A549 (cell line): Measurements from ENCODE around the gene SIM2. TPM values are rescaled to one million over a fixed set of nuclear protein-coding genes. Genes with fewer than 3 reads are reported as not detected.

Experiments
- ATAC-seq, 2 experiments: fragments of 200-7000 bp in 1 of 2; fragments of >200 bp in 1 of 2; cut with Nextera tagmentation in 1 of 2; cut with Tn5 transposase in 1 of 2; 3 replicates each; pipeline versions ENCODE4 v1.8.0 to v1.9.1; 2018 to 2020; ENCODE audit warnings: mild to moderate bottlenecking in 1 of 2, moderate library complexity in 1 of 2
- CTCF ChIA-PET: fragments of 300-600 bp; sonication (Branson Sonifier 250); formaldehyde crosslinking; extraction: SDS; loops from one replicate; lab custom pipeline; 2021; ENCODE audit warnings: antibody characterized with exemption, inconsistent platforms; lab: Yijun Ruan, JAX
- POLR2A ChIA-PET: fragments of 350-600 bp; formaldehyde crosslinking; extraction: SDS; loops from one replicate; lab custom pipeline; 2021; ENCODE audit warnings: antibody characterized with exemption, inconsistent platforms; lab: Yijun Ruan, JAX
- DNase-seq, 2 experiments: peaks; one replicate each; pipeline versions ENCODE4 v3.0.0 to v3.0.0-alpha.2; 2011 to 2016; ENCODE audit warnings: low read depth in 1 of 2, low spot score in 1 of 2
- FAIRE-seq: peaks from 2 replicates; lab custom pipeline; 2011; peaks lifted over from hg19 to GRCh38; lab: Jason Lieb, UNC
- H3K27ac ChIP-seq, 2 experiments: fragments of >200 bp; sonication (Bioruptor Twin); formaldehyde crosslinking; 3 replicates each; pipeline ENCODE4 v1.5.1; 2016 to 2017
- H3K4me1 ChIP-seq: fragments of >200 bp; sonication (Bioruptor Twin); formaldehyde crosslinking; 3 replicates; pipeline ENCODE4 v1.6.1; 2016
- H3K4me2 ChIP-seq: fragments of >200 bp; sonication (Bioruptor Twin); formaldehyde crosslinking; 3 replicates; pipeline ENCODE4 v1.6.1; 2016
- H3K4me3 ChIP-seq: fragments of >200 bp; sonication (Bioruptor Twin); formaldehyde crosslinking; 3 replicates; pipeline ENCODE4 v1.5.1; 2016
- H3K9me3 ChIP-seq: fragments of >200 bp; sonication (Bioruptor Twin); formaldehyde crosslinking; 3 replicates; pipeline ENCODE4 v1.6.1; 2016
- CBX2 ChIP-seq: fragments of 200-600 bp; sonication (generic); IDR thresholded peaks from 2 replicates; pipeline ENCODE4 v1.6.1; 2016; ENCODE audit warnings: low read depth, mild to moderate bottlenecking, borderline replicate concordance
- CBX8 ChIP-seq: fragments of 200-600 bp; sonication (generic); IDR thresholded peaks from 2 replicates; pipeline ENCODE4 v1.6.1; 2016
- CHD4 ChIP-seq: fragments of 200-600 bp; sonication (generic); IDR thresholded peaks from 2 replicates; pipeline ENCODE4 v1.6.1; 2016; ENCODE audit warnings: antibody characterized with exemption, mild to moderate bottlenecking, borderline replicate concordance
- EHMT2 ChIP-seq: fragments of 200-600 bp; sonication (generic); IDR thresholded peaks from 2 replicates; pipeline ENCODE4 v1.6.1; 2016; ENCODE audit warnings: antibody characterized with exemption, low read depth, mild to moderate bottlenecking, moderate library complexity
- ESRRA ChIP-seq: fragments of 150-350 bp; IDR thresholded peaks from 2 replicates; pipeline ENCODE4 v1.6.1; 2014; ENCODE audit warnings: mild to moderate bottlenecking, low read length, borderline replicate concordance
- FOSB ChIP-seq: fragments of 250-450 bp; sonication (Bioruptor Pico); IDR thresholded peaks from 2 replicates; pipeline ENCODE4 v1.5.0; 2020; ENCODE audit warnings: mild to moderate bottlenecking, moderate library complexity
- HEYL ChIP-seq: fragments of 250-450 bp; sonication (Bioruptor Pico); IDR thresholded peaks from 2 replicates; pipeline ENCODE4 v1.8.0; 2021; ENCODE audit warnings: mild to moderate bottlenecking, moderate library complexity
- HOXA7 ChIP-seq: fragments of 250-450 bp; sonication (Bioruptor Pico); IDR thresholded peaks from 2 replicates; pipeline ENCODE4 v1.5.0; 2020; ENCODE audit warnings: mild to moderate bottlenecking, moderate library complexity
- JUNB ChIP-seq: fragments of >200 bp; sonication (Bioruptor Twin); formaldehyde crosslinking; IDR thresholded peaks from 2 replicates; pipeline ENCODE4 v1.6.1; 2016
- MAFK ChIP-seq: fragments of 450-650 bp; IDR thresholded peaks from 2 replicates; pipeline ENCODE4 v1.6.1; 2014; ENCODE audit not compliant: partially characterized antibody
- NPAS2 ChIP-seq: fragments of 250-450 bp; sonication (Bioruptor Pico); IDR thresholded peaks from 2 replicates; pipeline ENCODE4 v1.8.0; 2022; ENCODE audit warnings: mild to moderate bottlenecking, moderate library complexity, borderline replicate concordance
- PHF8 ChIP-seq: fragments of 200-600 bp; sonication (generic); IDR thresholded peaks from 2 replicates; pipeline ENCODE4 v1.6.1; 2016; ENCODE audit warnings: low read depth, mild to moderate bottlenecking, antibody characterized with exemption, moderate library complexity, borderline replicate concordance
- POLR2A ChIP-seq: IDR thresholded peaks from 2 replicates; pipeline ENCODE4 v1.6.1; 2012; ENCODE audit warnings: mild to moderate bottlenecking, low read length
- RAD21 ChIP-seq, 2 experiments: fragments of >200 bp in 1 of 2; sonication (Bioruptor Twin) in 1 of 2; formaldehyde crosslinking in 1 of 2; IDR thresholded peaks in 1 of 2; conservative IDR thresholded peaks in 1 of 2; 2 replicates in 1 of 2; 3 replicates in 1 of 2; pipeline ENCODE4 v1.6.1; 2012 to 2018; ENCODE audit warnings: inconsistent platforms in 1 of 2
- RARB ChIP-seq: fragments of 250-450 bp; sonication (Bioruptor Pico); IDR thresholded peaks from 2 replicates; pipeline ENCODE4 v1.8.0; 2021; ENCODE audit warnings: mild to moderate bottlenecking, moderate library complexity
- RCOR1 ChIP-seq: fragments of 150-350 bp; IDR thresholded peaks from 2 replicates; pipeline ENCODE4 v1.6.1; 2014; ENCODE audit warnings: antibody characterized with exemption, low read length, low read depth
- RFX5 ChIP-seq: fragments of 450-650 bp; IDR thresholded peaks from 2 replicates; pipeline ENCODE4 v1.7.1; 2014; ENCODE audit warnings: antibody characterized with exemption, mild to moderate bottlenecking, moderate library complexity
- RNF2 ChIP-seq: fragments of 200-600 bp; sonication (generic); IDR thresholded peaks from 2 replicates; pipeline ENCODE4 v1.6.1; 2016; ENCODE audit warnings: low read depth, mild to moderate bottlenecking, antibody characterized with exemption, moderate library complexity, borderline replicate concordance
- ZFP36 ChIP-seq: fragments of 450-650 bp; IDR thresholded peaks from 2 replicates; pipeline ENCODE4 v1.6.1; 2014; ENCODE audit warnings: borderline replicate concordance; ENCODE audit not compliant: partially characterized antibody
- WGBS: methylation state at CpG from one replicate; pipeline ENCODE4 v1.1.6; 2017; ENCODE audit errors: missing lambda C conversion rate; 5-methylcytosine and 5-hydroxymethylcytosine counted together
- polyA plus RNA-seq, 4 experiments: library from polyadenylated mRNA; depleted of rRNA in 3 of 4; stranded (reverse); fragments of >200 nt; fragmentation: RNase III in 1 of 4; extraction: RNeasy Plus Mini Kit Qiagen cat#74134 plus additional on column Dnase treatment in 1 of 4; gene quantifications; 2 replicates in 3 of 4; 3 replicates in 1 of 4; pipeline ENCODE4 v1.2.3, GENCODE V29; 2011 to 2017
- TF ChIP-seq, protein P1 (sequence below): IDR thresholded peaks from 2 replicates; pipeline ENCODE4 v1.6.1; 2012
- TF ChIP-seq, protein P2 (sequence below): fragments of 150-350 bp; IDR thresholded peaks from 2 replicates; pipeline ENCODE4 v1.6.1; 2014; ENCODE audit warnings: low read depth, mild to moderate bottlenecking, low read length
- TF ChIP-seq, protein P3 (sequence below): IDR thresholded peaks from 2 replicates; pipeline ENCODE4 v1.6.1; 2012; ENCODE audit warnings: low read depth, borderline replicate concordance
- TF ChIP-seq, protein P4 (sequence below): IDR thresholded peaks from 2 replicates; pipeline ENCODE4 v1.6.1; 2012
- TF ChIP-seq, protein P5 (sequence below): fragments of 200-600 bp; sonication (generic); IDR thresholded peaks from 2 replicates; pipeline ENCODE4 v1.6.1; 2016; ENCODE audit warnings: antibody characterized with exemption, mild to moderate bottlenecking, moderate library complexity
- TF ChIP-seq, protein P6 (sequence below): fragments of >200 bp; sonication (Bioruptor Twin); formaldehyde crosslinking; IDR thresholded peaks from 2 replicates; pipeline ENCODE4 v1.6.1; 2016

Gene SIM2
- polyA plus RNA-seq, 2 of the 4 experiments (the other 2 are of a cell fraction): 12.6 to 13.4 TPM

DNA sequence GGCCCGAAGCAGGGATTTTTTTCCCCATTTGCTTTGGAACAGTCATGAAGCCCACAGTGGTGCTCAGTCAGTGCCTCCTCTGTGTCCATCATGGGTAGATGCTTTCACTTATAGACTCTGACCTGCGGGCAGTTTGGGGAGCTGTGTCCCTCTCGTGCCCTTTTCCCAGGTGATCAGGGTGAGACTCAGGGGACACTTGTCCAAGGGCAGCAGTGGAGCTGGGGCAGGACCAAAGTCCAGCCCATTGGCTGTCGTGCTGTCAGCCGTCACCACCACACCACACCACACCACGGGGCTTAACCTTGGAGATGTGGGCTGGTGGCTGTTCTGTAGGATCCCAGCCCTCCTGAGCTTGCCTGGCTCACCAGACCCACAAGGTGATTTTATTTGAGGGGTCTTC is 34.9 kb downstream of the SIM2 start (continued):
- TF ChIP-seq, protein P1, sequence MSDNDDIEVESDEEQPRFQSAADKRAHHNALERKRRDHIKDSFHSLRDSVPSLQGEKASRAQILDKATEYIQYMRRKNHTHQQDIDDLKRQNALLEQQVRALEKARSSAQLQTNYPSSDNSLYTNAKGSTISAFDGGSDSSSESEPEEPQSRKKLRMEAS: no peak
- no peak for TF ChIP-seq EHMT2
- TF ChIP-seq CHD4: no peak
- TF ChIP-seq, protein P2, sequence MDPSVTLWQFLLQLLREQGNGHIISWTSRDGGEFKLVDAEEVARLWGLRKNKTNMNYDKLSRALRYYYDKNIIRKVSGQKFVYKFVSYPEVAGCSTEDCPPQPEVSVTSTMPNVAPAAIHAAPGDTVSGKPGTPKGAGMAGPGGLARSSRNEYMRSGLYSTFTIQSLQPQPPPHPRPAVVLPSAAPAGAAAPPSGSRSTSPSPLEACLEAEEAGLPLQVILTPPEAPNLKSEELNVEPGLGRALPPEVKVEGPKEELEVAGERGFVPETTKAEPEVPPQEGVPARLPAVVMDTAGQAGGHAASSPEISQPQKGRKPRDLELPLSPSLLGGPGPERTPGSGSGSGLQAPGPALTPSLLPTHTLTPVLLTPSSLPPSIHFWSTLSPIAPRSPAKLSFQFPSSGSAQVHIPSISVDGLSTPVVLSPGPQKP: no peak
- TF ChIP-seq, protein P3, sequence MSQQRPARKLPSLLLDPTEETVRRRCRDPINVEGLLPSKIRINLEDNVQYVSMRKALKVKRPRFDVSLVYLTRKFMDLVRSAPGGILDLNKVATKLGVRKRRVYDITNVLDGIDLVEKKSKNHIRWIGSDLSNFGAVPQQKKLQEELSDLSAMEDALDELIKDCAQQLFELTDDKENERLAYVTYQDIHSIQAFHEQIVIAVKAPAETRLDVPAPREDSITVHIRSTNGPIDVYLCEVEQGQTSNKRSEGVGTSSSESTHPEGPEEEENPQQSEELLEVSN: no peak
- no peak for TF ChIP-seq JUNB
- TF ChIP-seq HOXA7 (CRISPR knock-in tag): no peak
- no peak for TF ChIP-seq POLR2A
- TF ChIP-seq RCOR1: no peak
- TF ChIP-seq, all 56 proteins: peak for 0

DNA sequence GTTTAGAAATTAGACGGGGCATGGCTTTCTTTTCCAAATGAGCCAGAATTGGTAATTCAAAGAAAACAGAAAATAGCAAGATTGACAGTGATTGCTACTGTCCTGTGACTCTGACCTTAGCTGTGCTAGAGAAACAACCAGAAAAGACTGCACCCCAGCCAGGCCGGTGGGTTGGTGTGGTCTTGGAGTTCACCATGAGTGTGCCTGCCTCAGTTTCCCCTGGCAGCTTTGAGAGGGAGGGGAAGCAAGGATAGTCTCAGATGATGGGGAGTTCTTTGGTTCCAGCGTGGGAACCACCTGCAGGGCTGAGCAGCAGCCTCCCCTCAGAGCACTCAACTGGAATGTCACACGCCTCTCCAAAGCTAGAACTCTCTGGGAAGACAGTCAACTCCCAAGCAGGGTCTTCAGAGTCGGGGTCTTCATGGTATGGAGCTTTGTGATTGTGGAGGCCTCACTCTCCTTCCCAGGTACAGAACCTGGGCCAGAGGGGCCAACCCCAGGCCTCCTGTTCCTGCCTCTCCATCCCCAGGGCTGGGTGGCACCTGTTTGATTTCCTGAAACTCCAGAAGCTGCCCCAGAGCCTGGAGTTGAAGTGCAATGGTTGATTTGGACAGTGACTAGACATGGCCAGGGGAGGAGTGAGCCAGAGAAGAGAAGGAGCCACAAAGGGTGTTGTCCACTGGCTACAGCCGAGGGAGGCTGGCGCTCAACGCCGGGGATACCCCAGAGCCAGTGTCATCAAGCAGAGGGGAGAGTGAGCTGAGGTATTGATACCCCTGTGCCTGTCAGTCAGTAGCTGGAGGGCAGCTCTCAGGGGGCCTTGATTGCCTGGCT is 35.7 kb downstream of the SIM2 start:
- no peak for ATAC-seq
- Histone ChIP-seq H3K27ac (no peak overlapping the region), H3K4me1 (no peaks in the 10 kb centered on the region), H3K4me2 (no peak overlapping the region)
- POLR2A ChIA-PET: no interaction called here
- TF ChIP-seq EHMT2 (no peak), RARB (no peak), NPAS2 (no peak), RNF2 (no peak), HEYL (CRISPR knock-in tag) (no peak), RFX5 (no peak), FOSB (CRISPR knock-in tag) (no peak), CBX2 (no peak), ZFP36 (no peak), ESRRA (no peak), RAD21 (conservative IDR thresholded peaks at IDR 0.05 in 1 of 2, IDR thresholded peaks at IDR 0.05 in 1 of 2) (no peak), PHF8 (no peak), MAFK (no peak), CBX8 (no peak)
- TF ChIP-seq, protein P1: no peak
- TF ChIP-seq, protein P4, sequence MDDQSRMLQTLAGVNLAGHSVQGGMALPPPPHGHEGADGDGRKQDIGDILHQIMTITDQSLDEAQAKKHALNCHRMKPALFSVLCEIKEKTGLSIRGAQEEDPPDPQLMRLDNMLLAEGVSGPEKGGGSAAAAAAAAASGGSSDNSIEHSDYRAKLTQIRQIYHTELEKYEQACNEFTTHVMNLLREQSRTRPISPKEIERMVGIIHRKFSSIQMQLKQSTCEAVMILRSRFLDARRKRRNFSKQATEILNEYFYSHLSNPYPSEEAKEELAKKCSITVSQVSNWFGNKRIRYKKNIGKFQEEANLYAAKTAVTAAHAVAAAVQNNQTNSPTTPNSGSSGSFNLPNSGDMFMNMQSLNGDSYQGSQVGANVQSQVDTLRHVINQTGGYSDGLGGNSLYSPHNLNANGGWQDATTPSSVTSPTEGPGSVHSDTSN: no peak
- TF ChIP-seq, protein P5, sequence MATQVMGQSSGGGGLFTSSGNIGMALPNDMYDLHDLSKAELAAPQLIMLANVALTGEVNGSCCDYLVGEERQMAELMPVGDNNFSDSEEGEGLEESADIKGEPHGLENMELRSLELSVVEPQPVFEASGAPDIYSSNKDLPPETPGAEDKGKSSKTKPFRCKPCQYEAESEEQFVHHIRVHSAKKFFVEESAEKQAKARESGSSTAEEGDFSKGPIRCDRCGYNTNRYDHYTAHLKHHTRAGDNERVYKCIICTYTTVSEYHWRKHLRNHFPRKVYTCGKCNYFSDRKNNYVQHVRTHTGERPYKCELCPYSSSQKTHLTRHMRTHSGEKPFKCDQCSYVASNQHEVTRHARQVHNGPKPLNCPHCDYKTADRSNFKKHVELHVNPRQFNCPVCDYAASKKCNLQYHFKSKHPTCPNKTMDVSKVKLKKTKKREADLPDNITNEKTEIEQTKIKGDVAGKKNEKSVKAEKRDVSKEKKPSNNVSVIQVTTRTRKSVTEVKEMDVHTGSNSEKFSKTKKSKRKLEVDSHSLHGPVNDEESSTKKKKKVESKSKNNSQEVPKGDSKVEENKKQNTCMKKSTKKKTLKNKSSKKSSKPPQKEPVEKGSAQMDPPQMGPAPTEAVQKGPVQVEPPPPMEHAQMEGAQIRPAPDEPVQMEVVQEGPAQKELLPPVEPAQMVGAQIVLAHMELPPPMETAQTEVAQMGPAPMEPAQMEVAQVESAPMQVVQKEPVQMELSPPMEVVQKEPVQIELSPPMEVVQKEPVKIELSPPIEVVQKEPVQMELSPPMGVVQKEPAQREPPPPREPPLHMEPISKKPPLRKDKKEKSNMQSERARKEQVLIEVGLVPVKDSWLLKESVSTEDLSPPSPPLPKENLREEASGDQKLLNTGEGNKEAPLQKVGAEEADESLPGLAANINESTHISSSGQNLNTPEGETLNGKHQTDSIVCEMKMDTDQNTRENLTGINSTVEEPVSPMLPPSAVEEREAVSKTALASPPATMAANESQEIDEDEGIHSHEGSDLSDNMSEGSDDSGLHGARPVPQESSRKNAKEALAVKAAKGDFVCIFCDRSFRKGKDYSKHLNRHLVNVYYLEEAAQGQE: no peak
- TF ChIP-seq, protein P6, sequence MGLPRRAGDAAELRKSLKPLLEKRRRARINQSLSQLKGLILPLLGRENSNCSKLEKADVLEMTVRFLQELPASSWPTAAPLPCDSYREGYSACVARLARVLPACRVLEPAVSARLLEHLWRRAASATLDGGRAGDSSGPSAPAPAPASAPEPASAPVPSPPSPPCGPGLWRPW: no peak
- TF ChIP-seq, all 56 proteins: peak for 0
- CTCF ChIA-PET: interaction anchor here (0.8 to 1.4 kb wide), 4 partner anchors 13 to 193 kb away, joined by 3 read pairs; no protein-coding TSS in a partner anchor
- no peaks in the 10 kb centered on the region for H3K9me3 ChIP-seq
- DNase-seq (no peak), FAIRE-seq (no peak)
- no peak overlapping the region for H3K4me3 ChIP-seq
- WGBS: 96% methylated on average over 7 of the region's 9 CpGs
